NCI-H748 treated with DMSO at 0.1 percent for 48 hours (cell line): Measurements from ENCODE around the gene MAGI2.

ENCODE experiments used
- DNase-seq: peaks from one replicate; lab custom pipeline; 2025; lab: John Stamatoyannopoulos, UW

Gene MAGI2

DNA sequence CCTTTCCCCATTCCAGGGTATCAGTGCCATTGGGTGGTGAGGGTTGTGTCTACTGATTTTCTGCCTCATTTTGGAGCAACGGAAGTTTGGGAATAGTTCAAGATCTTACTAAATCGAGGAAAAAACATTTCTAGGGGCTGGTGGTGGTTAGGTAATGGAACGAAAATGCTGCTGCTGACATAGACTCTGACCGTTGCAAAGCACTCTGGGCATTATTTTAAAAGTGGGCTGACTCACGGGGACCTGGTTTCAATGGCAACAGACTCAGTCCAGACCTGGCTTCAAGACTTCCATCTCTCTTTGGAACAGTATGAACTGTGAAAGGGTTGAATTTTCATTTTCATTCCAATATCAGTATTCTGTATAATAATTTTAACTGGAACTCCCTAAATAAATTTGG lies 1370.9 kb downstream of the MAGI2 start:
- DNase-seq: no peak

DNA sequence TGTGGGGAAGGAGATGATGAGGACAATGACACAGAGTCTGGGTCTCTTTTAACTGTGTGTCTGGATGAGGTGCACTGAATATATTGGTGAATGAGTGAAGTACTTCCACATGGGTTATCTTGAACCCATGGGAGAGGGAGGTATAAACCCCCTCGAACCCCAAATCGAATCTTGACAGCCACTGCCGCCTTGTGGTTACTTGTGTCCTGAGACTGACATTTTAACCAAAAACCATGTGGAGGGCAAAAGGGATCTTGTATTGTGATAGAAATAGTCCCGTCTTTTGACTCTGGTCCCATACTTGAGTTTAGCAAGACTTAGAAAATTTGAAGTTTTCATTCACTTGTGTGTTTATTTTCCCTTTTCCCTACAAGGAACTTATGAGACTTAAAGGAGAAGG lies 1371.6 kb downstream of the MAGI2 start:
- no peak for DNase-seq

DNA sequence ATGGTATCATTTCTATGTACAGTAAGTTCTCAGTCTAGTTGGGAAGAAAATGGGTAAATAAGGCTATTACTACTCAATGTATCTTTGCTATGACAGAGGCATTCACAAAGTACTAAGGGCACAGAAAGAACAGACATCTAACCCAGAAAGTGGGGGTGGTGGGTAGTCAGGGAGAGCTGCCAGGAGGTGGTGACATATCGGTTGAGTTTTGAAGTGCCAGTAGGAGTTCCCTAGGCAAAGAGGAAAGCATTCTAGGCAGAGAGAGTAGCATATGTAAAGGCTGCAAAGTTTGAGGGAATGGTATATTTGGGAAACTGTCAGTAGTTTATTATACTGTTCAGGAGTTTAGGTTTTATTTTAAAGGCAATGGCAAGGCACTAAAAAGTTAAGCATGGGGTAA lies 1372.1 kb downstream of the MAGI2 start:
- DNase-seq: no peak

DNA sequence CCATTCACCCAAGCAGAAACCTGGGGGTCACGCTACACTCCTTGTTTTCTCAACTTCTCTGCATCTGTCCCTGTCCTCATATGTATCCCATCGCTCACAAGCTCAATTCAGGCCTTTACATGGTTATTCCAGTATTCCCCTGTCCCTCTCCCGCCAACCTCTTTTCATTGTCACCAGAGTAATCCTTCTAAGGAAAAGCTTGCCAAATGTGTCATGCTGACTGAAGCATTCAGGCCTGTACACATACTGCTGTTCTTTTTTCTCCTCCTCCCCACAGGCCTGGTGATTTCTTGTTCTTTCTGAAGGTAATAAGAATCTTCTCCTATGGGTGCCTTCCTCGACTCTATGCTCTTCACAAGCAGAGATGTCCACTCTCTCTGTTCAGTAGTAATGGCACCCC lies 1372.7 kb downstream of the MAGI2 start:
- no peak for DNase-seq

DNA sequence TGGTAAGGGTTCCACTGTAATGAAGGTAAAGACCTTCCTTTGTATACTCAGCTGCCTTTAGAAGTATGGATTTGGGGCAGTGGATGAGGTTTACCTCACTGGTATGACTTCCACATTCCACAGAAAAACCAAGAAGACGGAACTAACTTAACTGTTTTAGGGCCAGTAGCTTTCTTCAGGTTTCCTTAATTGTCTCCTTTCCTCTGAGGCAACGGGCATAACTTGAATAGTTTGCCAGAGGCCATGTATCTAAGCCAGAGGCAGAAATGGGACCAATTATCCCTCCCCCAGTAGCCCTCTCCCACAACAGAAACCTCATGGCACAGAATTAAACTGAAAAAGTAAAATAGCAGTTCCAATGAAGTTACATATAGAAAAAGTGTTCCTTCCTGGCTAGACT lies 1373.2 kb downstream of the MAGI2 start:
- DNase-seq: no peak

DNA sequence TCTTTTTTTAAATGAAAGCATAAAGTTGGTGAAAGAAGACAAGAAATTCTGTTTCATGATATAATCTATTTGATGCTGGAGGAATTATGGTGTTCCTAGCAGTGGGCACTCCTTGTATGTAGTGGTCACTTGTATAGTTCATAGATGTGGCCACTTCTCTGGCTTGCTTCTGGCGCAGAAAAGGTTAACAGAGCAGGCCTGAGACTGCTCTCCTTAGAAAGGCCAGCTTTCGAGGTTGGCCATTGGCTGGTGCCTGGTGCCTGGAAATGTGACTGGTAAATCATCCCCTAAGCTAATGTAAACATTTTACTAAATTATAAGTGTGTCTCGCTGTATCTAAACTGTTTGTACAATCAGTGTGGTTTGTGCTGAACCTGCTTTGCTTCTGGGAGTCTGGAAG lies 1378.8 kb downstream of the MAGI2 start:
- peak; percentile 35 for DNase-seq

DNA sequence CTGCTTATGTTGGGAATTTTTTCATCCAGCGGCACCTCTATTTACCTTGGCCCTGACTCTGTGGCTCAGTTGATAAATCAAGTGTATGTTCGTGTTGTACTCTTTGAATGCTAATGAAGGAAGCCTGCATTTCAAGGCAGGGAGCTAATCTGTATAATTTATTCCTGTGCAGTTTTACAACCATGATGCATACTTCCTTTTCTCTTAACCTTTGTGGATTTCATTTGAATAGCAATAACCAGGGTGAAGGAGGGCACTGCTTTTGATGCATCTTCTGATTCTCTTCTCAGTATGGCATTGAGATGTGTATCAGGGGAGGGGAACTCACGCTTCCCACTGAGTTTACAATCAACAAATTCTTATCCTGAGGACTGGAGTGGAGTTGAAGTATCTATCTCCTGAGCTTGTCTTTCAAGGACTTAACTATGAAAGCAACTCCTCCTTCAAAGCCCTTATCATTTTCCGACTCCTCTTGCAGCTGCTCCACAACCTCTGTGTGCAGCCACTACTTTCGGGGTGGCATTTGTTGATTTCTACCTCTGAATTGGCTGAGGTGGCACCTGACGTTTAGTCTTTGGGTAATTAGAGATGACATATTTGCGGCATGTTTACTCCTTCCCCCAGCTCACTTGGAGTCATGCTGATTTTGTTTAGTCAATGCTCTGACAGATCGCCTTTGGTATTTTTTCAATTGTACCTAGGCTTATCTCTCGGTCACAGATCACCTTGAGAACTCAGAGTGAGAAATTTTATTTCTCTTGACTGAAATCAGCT lies 1379.7 kb downstream of the MAGI2 start:
- DNase-seq: no peak

DNA sequence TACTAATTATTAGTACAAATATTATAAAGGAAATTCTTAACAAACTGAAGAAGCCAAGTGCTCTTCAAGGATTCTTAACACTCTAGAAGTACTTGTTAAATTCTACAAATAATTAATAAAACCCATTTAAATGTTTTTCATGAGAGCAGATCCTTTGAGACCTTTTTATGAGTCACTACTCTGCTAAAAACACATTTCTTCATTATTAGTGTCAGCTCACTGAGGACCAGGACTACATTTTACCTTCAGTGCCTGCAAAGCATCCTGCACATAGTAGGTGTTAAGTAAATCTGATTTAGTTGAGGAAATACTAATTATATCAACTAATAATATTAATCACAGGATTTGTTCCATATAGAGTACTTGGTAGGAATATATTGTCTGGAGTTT lies 1381.3 kb downstream of the MAGI2 start:
- no peak for DNase-seq

DNA sequence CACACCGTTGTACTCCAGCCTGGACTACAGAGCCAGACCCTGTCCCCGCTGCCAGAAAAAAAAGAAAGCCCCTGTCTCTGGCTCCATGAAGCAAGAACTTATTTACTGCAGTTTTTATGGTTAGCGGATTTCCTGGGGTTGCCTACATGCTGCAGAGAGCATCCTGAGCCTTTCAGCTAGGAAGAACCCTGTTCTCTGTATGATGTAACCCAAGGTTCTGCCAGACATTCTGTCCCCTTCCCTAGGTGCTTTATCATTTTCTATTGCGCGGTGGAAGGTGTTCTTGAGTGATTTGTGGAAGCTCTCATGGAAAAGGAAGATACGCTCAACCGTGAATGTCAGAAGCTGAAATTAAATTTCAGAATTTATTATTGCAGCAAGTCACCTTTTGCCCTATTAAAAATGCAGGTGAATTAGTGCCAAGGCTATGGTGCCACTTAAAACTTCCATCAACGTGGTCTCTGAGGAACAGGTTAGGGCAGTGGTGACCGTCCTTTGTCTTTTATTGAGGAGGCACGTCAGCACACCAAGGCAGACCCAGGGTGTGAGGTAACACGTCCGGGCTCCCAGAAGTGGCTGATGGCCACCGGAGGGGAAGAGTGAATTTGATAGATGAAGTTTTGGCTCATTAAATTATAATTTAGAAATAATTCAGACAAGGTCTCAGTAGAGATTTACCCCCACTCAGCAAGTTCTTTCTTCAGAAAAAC lies 1381.8 kb downstream of the MAGI2 start:
- DNase-seq: no peak

DNA sequence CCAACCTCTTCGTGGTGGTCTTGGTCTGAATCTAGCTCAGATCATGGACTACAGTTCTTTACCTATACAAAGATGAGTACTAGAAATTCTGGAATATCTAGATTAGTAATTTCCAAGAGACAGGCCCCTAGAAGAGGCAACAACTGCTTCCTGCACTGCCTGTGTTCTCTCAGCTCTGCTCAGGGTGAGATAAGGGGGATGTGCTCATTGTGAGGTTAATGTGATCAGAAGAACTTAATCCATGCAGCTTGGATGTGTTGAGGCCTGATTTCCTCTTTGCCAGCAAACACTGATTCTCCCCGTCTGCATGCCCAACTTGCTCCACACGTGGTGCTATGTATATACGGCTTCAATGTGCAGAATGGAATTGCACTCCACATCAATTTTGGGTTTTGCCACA lies 1386.9 kb downstream of the MAGI2 start:
- no peak for DNase-seq

DNA sequence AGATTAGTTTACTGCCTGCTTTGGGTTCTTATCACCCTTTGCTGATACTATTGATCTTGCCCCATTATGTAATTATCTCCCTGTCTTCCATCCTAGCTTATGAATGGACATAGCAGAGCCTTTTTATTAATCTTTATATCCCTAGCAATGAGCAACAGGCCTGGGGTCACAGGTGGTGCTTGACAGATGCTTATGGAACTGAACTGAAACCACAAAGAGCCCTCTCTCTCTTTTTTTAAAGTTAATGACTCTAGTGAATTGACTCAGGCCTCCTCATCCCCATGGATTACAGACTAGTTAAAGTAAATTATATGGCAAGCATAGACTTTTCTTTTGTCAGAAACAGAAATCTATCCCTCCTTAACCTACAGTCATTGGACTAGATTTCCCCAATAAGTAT lies 1389.7 kb downstream of the MAGI2 start:
- DNase-seq: no peak

DNA sequence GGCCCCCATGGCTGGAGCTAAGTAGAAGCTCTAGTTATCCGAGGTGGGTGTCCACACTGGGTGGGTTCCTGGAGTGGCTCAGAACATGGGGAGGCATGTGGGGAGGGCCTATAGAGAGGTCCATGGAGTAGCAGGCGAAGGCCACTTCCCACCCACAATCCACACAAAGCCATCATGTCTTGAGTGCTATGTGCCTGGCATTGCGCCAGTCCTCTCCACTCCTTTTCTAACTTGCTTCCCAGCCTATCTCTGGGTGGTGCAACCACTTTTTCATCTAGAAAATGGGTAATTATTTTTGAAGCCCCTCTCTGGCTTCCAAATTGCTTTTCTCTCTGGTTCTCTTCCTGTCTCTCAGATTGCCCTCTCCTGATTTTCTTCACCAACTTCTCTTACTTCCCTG lies 1391.3 kb downstream of the MAGI2 start:
- DNase-seq: no peak

DNA sequence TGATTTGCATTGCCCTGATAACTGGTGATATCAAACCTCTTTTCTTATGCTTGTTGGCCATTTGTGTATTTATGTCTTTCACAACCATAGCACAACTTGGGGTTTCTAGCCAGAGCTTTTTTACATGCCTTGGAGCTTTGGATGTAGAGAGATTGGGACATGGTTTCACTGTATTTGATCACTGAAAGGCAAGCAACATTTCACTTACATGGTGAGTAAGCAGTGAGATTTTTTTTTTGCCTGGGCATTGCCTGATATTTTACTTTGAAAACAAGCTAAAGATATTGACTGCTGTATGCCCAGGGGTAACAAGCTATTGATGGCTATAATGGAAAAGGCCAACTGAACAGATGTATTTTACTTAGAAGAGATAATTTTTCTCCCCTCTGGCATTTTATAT lies 1395.9 kb downstream of the MAGI2 start:
- DNase-seq: no peak

DNA sequence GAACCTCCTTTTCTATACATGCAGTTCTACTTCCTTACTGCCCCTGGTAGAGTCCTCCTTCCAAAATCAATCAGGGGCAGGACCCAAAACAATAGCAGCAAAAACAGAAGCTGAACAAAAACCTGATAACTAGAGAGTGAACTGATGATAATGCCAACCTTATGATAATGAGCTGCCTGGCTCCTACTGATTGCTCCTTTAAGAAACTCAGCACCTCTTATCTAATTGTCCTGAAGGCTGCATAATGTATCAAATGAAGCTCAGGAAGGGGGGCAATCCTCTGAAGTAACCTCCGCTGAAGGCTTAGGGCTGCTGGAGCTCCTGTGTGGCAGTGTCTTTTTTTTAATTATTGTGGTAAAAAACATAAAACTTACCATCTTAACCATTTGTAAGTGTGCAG lies 1397.9 kb downstream of the MAGI2 start:
- no peak for DNase-seq

DNA sequence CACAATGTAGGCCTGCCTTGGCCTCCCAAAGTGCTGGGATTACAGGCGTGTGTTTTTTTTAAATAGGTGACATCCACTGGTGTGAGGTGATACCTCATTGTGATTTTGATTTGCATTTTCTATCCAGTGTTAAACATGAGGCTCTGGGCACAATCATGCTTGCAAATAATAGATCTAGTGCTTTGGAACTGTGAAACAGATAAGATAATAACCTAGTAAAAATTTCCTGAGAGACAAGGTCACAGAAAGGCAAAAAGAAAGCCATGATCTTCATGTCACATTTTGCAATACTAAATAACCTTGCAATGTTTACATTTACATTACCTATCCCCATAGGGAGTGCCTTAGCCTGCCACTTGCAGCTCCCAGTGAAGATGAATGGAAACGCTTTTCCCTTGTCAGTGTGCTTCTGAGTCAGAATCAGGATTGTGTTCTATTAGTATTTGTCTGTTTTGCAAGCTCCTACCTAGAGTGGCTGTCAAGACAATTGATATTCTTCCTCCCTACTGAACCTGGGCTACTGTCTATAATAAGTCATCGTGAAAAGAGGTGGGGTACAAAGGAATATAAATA lies 1398.4 kb downstream of the MAGI2 start:
- DNase-seq: no peak

DNA sequence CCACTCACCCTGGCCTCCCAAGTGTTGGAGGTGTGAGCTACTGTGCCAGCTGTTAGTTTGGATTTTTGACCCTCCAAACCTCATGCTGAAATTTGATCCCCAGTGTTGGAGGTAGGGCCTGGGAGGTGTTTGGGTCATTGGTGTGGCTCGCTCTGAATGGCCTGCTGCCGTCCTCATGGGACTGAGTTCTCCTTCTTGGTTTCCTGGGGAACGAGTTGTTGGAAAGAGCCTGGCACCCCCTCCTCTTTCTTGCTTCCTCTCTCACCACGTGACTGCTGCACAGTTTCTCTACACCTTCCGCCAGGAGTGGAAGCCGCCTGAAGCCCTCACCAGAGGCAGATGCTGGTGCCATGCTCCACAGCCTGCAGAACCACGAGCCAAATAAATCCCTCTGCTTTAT lies 1401.4 kb downstream of the MAGI2 start:
- DNase-seq: no peak

DNA sequence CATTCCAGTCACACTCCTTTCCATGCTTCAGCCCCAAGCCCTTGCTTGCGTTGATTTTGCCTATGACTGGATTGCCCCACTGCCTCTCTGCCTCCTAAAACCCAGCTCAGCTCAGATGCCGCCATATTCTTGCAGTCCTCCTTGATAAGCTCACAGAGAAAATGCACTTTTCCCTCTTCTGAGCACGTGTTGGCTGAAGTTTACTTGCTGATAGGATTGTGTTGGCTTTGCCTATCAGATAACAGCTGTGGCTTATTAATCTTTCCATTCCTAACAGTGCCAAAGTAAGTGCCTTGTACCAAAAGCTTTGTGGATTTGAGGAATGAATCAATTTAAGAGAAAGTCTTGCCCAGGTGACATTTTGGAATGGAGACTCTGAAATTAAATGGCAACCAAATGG lies 1405.7 kb downstream of the MAGI2 start:
- DNase-seq: no peak

DNA sequence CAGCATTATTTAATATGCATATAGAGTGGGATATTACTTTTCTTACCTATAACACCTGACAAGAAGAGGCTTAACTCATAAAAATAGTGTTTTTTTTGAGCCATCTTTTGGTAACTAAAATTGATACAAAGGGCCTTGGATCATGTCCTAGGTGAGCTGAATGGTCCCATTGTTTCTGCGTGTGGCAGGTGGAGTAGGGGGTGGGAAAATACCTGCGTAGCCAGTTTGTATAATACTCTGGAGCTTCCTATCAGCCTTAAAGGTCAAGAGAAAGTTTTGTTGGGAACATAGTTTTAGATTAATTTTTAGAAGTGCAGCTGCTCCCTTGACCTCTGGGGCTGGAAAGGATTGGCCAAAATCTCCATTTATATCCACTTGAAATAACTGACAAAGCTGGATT lies 1410.3 kb downstream of the MAGI2 start:
- no peak for DNase-seq

DNA sequence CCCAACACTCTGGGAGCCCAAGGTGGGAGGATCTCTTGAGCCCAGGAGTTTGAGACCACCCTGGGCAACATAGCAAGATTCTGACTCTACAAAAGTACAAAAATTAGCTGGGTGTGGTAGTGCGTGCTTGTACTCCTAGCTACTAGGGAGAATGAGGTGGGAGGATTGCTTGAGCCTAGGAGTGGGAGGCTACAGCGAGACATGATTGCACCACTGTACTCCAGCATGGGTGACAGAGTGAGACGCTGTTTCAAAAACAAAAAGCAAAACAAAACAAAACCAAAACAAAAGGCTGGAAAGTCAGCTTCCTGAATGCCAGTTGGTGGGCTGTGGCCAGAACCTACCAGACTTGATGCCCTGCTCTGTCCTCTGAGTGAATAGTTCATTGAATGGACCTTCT lies 1412.0 kb downstream of the MAGI2 start:
- no peak for DNase-seq

DNA sequence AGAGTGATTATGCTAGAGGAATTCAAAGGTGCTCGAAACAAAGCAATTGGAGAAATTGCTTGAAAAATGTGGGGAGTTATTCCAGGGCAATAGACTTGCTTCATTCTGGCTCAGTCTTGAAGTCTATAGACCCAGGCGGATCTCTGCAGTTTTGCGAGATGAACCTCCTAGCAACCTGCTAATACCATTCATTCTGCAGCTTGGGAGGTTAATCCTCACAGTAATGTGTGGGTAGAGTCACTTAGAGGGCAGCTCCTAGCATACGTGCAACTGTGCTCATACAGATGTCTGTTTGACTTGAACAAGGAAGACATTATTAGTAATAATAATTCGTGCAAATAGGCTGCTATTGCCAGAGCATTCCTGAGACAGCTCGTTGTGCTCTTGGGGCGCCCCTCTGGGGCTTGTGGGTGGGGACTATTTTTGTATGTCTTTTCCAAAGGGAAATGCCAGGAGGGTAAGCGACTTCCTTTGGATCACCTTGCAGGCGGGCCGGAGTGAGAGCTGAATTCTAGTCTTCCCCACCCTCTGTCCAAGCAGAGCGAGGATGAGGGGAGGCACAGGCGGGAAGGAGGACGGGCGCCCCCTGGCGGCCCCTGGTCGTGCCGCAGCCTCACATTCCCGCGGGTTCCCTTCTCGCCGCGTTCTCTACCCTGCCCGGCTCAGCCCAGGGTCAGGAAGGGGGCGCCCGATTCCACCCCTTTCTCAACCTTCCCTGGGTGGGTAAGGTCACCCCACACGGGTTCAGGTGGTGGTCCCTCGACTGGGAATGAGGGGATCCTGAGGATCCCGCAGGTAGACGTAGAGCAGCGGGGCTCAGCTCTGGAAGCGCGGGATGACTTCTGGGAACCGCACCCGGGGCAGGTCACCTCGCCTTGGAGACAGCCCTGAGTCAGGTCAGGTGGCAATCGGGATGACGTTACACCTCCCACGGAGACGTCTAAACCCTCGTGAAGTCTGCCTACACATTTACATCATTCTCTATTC lies 1413.4 kb downstream of the MAGI2 start:
- no peak for DNase-seq

DNA sequence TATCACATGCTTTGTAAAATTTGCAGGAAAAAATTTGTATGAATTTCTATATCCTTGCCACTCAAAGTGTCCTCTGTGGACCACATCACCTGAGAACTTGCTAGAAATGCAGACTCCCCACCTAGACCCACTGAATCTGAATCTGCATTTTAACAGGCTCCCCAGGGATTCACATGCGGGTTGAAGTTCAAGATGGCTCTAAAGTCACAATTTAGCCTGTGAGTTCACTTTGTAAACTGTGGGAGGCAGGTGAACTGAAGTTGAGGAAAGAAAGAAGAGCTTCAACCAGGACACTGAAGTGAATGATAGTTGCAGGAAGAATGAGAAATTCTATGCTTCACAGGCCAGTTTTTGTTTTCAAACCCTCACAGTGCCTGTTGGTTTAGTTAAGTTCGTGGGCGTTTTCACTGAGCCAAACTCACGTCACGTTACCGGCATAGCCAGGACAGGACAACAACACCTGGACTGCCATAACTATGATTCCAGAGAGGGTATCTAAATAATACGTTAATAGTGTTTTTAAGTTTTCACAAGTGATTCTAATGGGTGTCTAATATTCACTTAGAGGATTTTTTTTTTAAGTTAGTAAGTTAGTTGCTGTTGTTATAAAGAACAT lies 1414.9 kb downstream of the MAGI2 start:
- no peak for DNase-seq

DNA sequence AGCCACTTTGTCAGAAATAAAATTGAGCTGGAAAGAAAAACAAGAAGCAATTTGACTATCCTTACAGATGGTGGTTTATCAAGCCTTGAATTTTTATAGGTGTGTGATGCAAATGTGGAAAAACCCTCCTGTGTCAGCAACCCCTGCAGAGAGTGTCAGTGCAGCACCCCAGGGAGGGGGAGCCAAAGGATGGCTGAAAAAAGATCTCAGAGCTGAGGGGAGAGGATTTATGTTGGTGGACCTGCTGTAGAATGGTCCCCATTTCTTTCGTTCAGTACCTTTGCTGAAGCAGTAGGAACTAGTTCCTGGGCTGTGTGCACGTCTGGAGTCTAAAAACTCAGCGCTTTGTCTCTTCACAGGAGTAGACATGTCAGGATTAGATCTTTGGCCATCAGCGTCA lies 1415.9 kb downstream of the MAGI2 start:
- DNase-seq: no peak
